Measurements from ENCODE around the gene ATP1A4. TPM values are rescaled to one million over a fixed set of nuclear protein-coding genes. Genes with fewer than 3 reads are reported as not detected.

The ATP1A4 gene
- total and polyA plus RNA-seq, 2 of the 13 experiments (the other 11 are each of a cell fraction or from before 2014, with no cell fraction given) = not detected

- in situ Hi-C loops (cut with HindIII; ENCODE audit: extremely low pct_ligation_motif_present, low pct_unique_long_range_greater_than_20kb) (no loop called here), intact Hi-C loops (cut with micrococcal nuclease; ENCODE audit: unreplicated experiment) (no loop called here)
- WGBS (ENCODE audit: low lambda C conversion rate) = 38% methylated on average over 3 of the region's 4 CpGs
- ChIA-PET POLR2A (no interaction called here), CTCF (ENCODE audit: low intra/inter-chr PET ratio, low total read pairs) (no interaction called here)
- no peaks in the 10 kb centered on the region for H3K36me3 ChIP-seq (replicated peaks in 1 of 2; ENCODE audit: control insufficient read depth in 1 of 2, insufficient read depth in 2 of 2, low read length in 2 of 2)
- no peak overlapping the region for H3K4me2 ChIP-seq (ENCODE audit: low read depth, low read length)
- no peak for DNase-seq (ENCODE audit: low spot score)
- H3K79me2 ChIP-seq (ENCODE audit: insufficient read depth, low read length) = no peaks in the 10 kb centered on the region
- H3K27me3 ChIP-seq (ENCODE audit: control insufficient read depth in 1 of 2, insufficient read depth in 2 of 2, low read length in 2 of 2) = peaks cover 0 to 23% of the 10 kb centered on the region in 2 experiments; a peak in 3 of 5 replicates
- no peak for ATAC-seq
- H3K4me1 ChIP-seq (ENCODE audit: insufficient read depth, low read length) = peaks cover 33% of the 10 kb centered on the region
- no TSS peak for BruUV-seq (replicated peaks)
- FAIRE-seq = no peak
- H3K4me3 ChIP-seq (replicated peaks in 1 of 3; ENCODE audit: insufficient read depth in 1 of 3, low read depth in 2 of 3, low read length in 3 of 3) = no peak overlapping the region
- no peak overlapping the region for H2AFZ ChIP-seq (ENCODE audit: low read length)
- H3K27ac ChIP-seq (ENCODE audit: extremely low read length, insufficient read depth, low read length) = no peak overlapping the region
- no peak overlapping the region for H3K9ac ChIP-seq (ENCODE audit: insufficient read depth, low read depth, low read length)
- H4K20me1 ChIP-seq (ENCODE audit: insufficient read depth, low read length) = no peaks in the 10 kb centered on the region
- H3K9me3 ChIP-seq (ENCODE audit: low read length) = no peaks in the 10 kb centered on the region
- TF ChIP-seq HOXA3 (CRISPR knock-in tag; IDR thresholded peaks at IDR 0.05) = no peak
- TF ChIP-seq ZNF879 (CRISPR knock-in tag; IDR thresholded peaks at IDR 0.05) = no peak
- no peak for TF ChIP-seq ZNF256 (CRISPR knock-in tag; conservative IDR thresholded peaks at IDR 0.05)
- TF ChIP-seq TFAP4 (IDR thresholded peaks at IDR 0.05; ENCODE audit: borderline replicate concordance, low read depth) = no peak
- TF ChIP-seq CENPT (CRISPR knock-in tag; IDR thresholded peaks at IDR 0.05; ENCODE audit: low read depth) = no peak
- TF ChIP-seq DNMT3B (CRISPR knock-in tag; conservative IDR thresholded peaks at IDR 0.05) = no peak
- no peak for TF ChIP-seq GABPB1 (CRISPR knock-in tag; IDR thresholded peaks at IDR 0.05)
- TF ChIP-seq BCL6 (CRISPR knock-in tag; IDR thresholded peaks at IDR 0.05) = no peak
- TF ChIP-seq NFYB (CRISPR knock-in tag; IDR thresholded peaks at IDR 0.05) = no peak
- no peak for TF ChIP-seq KDM5A (IDR thresholded peaks at IDR 0.05; ENCODE audit: borderline replicate concordance, low read length)
- no peak for TF ChIP-seq FOXA3 (CRISPR knock-in tag; IDR thresholded peaks at IDR 0.05)
- TF ChIP-seq ZBTB40 (IDR thresholded peaks at IDR 0.05) = no peak
- no peak for TF ChIP-seq ZBTB40 (CRISPR knock-in tag; IDR thresholded peaks at IDR 0.05)
- no peak for TF ChIP-seq EHMT2 (IDR thresholded peaks at IDR 0.05; ENCODE audit: borderline replicate concordance, low read depth, low read length)
- TF ChIP-seq SRSF9 (IDR thresholded peaks at IDR 0.05; ENCODE audit: borderline replicate concordance, insufficient read depth, low read depth, low read length, poor library complexity, severe bottlenecking) = no peak
- TF ChIP-seq NR2F2 (IDR thresholded peaks at IDR 0.05; ENCODE audit: borderline replicate concordance, low read depth) = no peak
- no peak for TF ChIP-seq BATF2 (CRISPR knock-in tag; IDR thresholded peaks at IDR 0.05)
Measured at GRCh38 chr1:160167056-160167455, 15.7 kb downstream of the ATP1A4 start.

All from HepG2 (cell line).